ENCODE results near the gene LCN1. TPM values are rescaled to one million over a fixed set of nuclear protein-coding genes. Genes with fewer than 3 reads are reported as not detected.

Gene LCN1
- total RNA-seq, 1 donor from 2014 or later: not detected

- H3K27ac Mint-ChIP-seq (ENCODE audit: unreplicated experiment): peak overlapping the region; percentile 18
- DNase-seq (ENCODE audit: low spot score): no peak
- no peaks in the 10 kb centered on the region for H3K9me3 Mint-ChIP-seq (ENCODE audit: unreplicated experiment)
- peaks cover 5% of the 10 kb centered on the region for H3K4me1 Mint-ChIP-seq (ENCODE audit: unreplicated experiment)
- H3K4me3 Mint-ChIP-seq (ENCODE audit: unreplicated experiment): peak overlapping the region; percentile 89
- peaks cover 11% of the 10 kb centered on the region for H3K36me3 Mint-ChIP-seq (ENCODE audit: low read depth, unreplicated experiment)
- H3K27me3 Mint-ChIP-seq (ENCODE audit: unreplicated experiment): peaks cover 15% of the 10 kb centered on the region
- TF ChIP-seq, protein P1, sequence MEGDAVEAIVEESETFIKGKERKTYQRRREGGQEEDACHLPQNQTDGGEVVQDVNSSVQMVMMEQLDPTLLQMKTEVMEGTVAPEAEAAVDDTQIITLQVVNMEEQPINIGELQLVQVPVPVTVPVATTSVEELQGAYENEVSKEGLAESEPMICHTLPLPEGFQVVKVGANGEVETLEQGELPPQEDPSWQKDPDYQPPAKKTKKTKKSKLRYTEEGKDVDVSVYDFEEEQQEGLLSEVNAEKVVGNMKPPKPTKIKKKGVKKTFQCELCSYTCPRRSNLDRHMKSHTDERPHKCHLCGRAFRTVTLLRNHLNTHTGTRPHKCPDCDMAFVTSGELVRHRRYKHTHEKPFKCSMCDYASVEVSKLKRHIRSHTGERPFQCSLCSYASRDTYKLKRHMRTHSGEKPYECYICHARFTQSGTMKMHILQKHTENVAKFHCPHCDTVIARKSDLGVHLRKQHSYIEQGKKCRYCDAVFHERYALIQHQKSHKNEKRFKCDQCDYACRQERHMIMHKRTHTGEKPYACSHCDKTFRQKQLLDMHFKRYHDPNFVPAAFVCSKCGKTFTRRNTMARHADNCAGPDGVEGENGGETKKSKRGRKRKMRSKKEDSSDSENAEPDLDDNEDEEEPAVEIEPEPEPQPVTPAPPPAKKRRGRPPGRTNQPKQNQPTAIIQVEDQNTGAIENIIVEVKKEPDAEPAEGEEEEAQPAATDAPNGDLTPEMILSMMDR (IDR thresholded peaks at IDR 0.05; ENCODE audit: unreplicated experiment): no peak
Measured at GRCh38 chr9:135502168-135502872, 18.9 kb upstream of the LCN1 start.

GRCh38 chr9:135502873-135503321, 18.3 kb upstream of the LCN1 start:
- DNase-seq (ENCODE audit: low spot score): no peak

GRCh38 chr9:135503371-135504261, 17.6 kb upstream of the LCN1 start:
- Mint-ChIP-seq H3K4me3 (ENCODE audit: unreplicated experiment) (peak overlapping the region; percentile 51), H3K4me1 (ENCODE audit: unreplicated experiment) (peaks cover 5% of the 10 kb centered on the region), H3K27me3 (ENCODE audit: unreplicated experiment) (peaks cover 17% of the 10 kb centered on the region), H3K27ac (ENCODE audit: unreplicated experiment) (no peak overlapping the region), H3K36me3 (ENCODE audit: low read depth, unreplicated experiment) (peaks cover 11% of the 10 kb centered on the region), H3K9me3 (ENCODE audit: unreplicated experiment) (no peaks in the 10 kb centered on the region)
- DNase-seq (ENCODE audit: low spot score): no peak
- TF ChIP-seq, protein P1 (IDR thresholded peaks at IDR 0.05; ENCODE audit: unreplicated experiment): no peak

More at GRCh38 chr9:135502873-135503321, 18.3 kb upstream of the LCN1 start:
- Mint-ChIP-seq H3K27me3 (ENCODE audit: unreplicated experiment) (peaks cover 15% of the 10 kb centered on the region), H3K4me3 (ENCODE audit: unreplicated experiment) (peak overlapping the region; percentile 89), H3K27ac (ENCODE audit: unreplicated experiment) (no peak overlapping the region), H3K36me3 (ENCODE audit: low read depth, unreplicated experiment) (peaks cover 11% of the 10 kb centered on the region), H3K4me1 (ENCODE audit: unreplicated experiment) (peaks cover 5% of the 10 kb centered on the region), H3K9me3 (ENCODE audit: unreplicated experiment) (no peaks in the 10 kb centered on the region)
- TF ChIP-seq, protein P1 (IDR thresholded peaks at IDR 0.05; ENCODE audit: unreplicated experiment): no peak

GRCh38 chr9:135504262-135505243, 16.7 kb upstream of the LCN1 start:
- peak; percentile 72 for DNase-seq (ENCODE audit: low spot score)
- TF ChIP-seq, protein P1 (IDR thresholded peaks at IDR 0.05; ENCODE audit: unreplicated experiment): peak; percentile 51
- peaks cover 11% of the 10 kb centered on the region for H3K36me3 Mint-ChIP-seq (ENCODE audit: low read depth, unreplicated experiment)
- H3K4me1 Mint-ChIP-seq (ENCODE audit: unreplicated experiment): peaks cover 5% of the 10 kb centered on the region
- H3K4me3 Mint-ChIP-seq (ENCODE audit: unreplicated experiment): peak overlapping the region; percentile 25
- peaks cover 17% of the 10 kb centered on the region for H3K27me3 Mint-ChIP-seq (ENCODE audit: unreplicated experiment)
- no peak overlapping the region for H3K27ac Mint-ChIP-seq (ENCODE audit: unreplicated experiment)
- H3K9me3 Mint-ChIP-seq (ENCODE audit: unreplicated experiment): no peaks in the 10 kb centered on the region

All from endothelial cell (in vitro differentiated cells).